IMR-90 (cell line): ENCODE measurements around the gene NCLN. TPM values are rescaled to one million over a fixed set of nuclear protein-coding genes. Genes with fewer than 3 reads are reported as not detected.

Source experiments
- ATAC-seq: fragments of 200-7000 bp; cut with Tn5 transposase; 2 replicates; pipeline ENCODE4 v1.9.1; 2020; ENCODE audit warnings: low read depth, mild to moderate bottlenecking, moderate library complexity
- BruUV-seq: library from RNA; stranded (reverse); fragments of 400-500 nt; replicated peaks from 2 replicates; lab custom pipeline; 2021; lab: Mats Ljungman, UMichigan
- CTCF ChIA-PET: fragments of 300-600 bp; formaldehyde crosslinking; extraction: SDS; loops from one replicate; lab custom pipeline; 2021; ENCODE audit warnings: antibody characterized with exemption; lab: Yijun Ruan, JAX
- POLR2A ChIA-PET: fragments of 300-600 bp; sonication (Branson Sonifier 250); formaldehyde crosslinking; loops from one replicate; lab custom pipeline; 2022; ENCODE audit warnings: antibody characterized with exemption; ENCODE audit not compliant: unreplicated experiment; lab: Charles Lee
- DNase-seq: peaks from one replicate; pipeline ENCODE4 v3.0.0; 2013
- H2AFZ ChIP-seq: replicated peaks from 2 replicates; pipeline ENCODE3; 2013; ENCODE audit warnings: low read length, mild to moderate bottlenecking; ENCODE audit not compliant: poor library complexity
- H2AK5ac ChIP-seq: 2 replicates; pipeline ENCODE4 v1.6.1; 2013; ENCODE audit warnings: low read depth, low read length, inconsistent platforms
- H2AK9ac ChIP-seq: replicated peaks from 2 replicates; pipeline ENCODE3; 2013; ENCODE audit warnings: mild to moderate bottlenecking, low read depth, low read length, moderate library complexity; ENCODE audit not compliant: poor library complexity
- H2BK120ac ChIP-seq: 2 replicates; pipeline ENCODE4 v1.6.1; 2013; ENCODE audit warnings: low read depth, low read length, inconsistent platforms
- H2BK15ac ChIP-seq: 3 replicates; pipeline ENCODE4 v1.6.1; 2013; ENCODE audit warnings: low read depth, low read length, inconsistent platforms
- H2BK20ac ChIP-seq: 2 replicates; pipeline ENCODE4 v1.6.1; 2013; ENCODE audit warnings: low read depth, mild to moderate bottlenecking, inconsistent platforms, low read length, moderate library complexity
- H2BK5ac ChIP-seq: 2 replicates; pipeline ENCODE4 v1.6.1; 2013; ENCODE audit warnings: mild to moderate bottlenecking, low read depth, low read length, inconsistent platforms; ENCODE audit not compliant: poor library complexity, severe bottlenecking
- H3K14ac ChIP-seq: replicated peaks from 2 replicates; pipeline ENCODE4 v1.6.1; 2013; ENCODE audit warnings: low read depth, low read length, inconsistent platforms
- H3K18ac ChIP-seq: 2 replicates; pipeline ENCODE4 v1.6.1; 2013; ENCODE audit warnings: low read depth, low read length, control low read depth
- H3K23ac ChIP-seq: 2 replicates; pipeline ENCODE4 v1.6.1; 2013; ENCODE audit warnings: low read depth, low read length, inconsistent platforms
- H3K27ac ChIP-seq: 2 replicates; pipeline ENCODE4 v1.5.1; 2013; ENCODE audit warnings: mild to moderate bottlenecking, control low read depth, low read length; ENCODE audit not compliant: insufficient read depth
- H3K27me3 ChIP-seq: 2 replicates; pipeline ENCODE4 v1.6.1; 2013; ENCODE audit warnings: low read length; ENCODE audit not compliant: control insufficient read depth, insufficient read depth
- H3K36me3 ChIP-seq: 2 replicates; pipeline ENCODE4 v1.6.1; 2013; ENCODE audit warnings: low read length, mixed read lengths; ENCODE audit not compliant: control insufficient read depth, insufficient read depth
- H3K4ac ChIP-seq: 2 replicates; pipeline ENCODE4 v1.6.1; 2013; ENCODE audit warnings: low read depth, low read length, inconsistent platforms
- H3K4me1 ChIP-seq: 2 replicates; pipeline ENCODE4 v1.6.1; 2013; ENCODE audit warnings: low read length, mixed read lengths; ENCODE audit not compliant: control insufficient read depth, insufficient read depth
- H3K4me2 ChIP-seq: 2 replicates; pipeline ENCODE4 v1.6.1; 2013; ENCODE audit warnings: low read depth, mild to moderate bottlenecking, control low read depth, low read length, moderate library complexity
- H3K4me3 ChIP-seq: 2 replicates; pipeline ENCODE4 v1.5.1; 2013; ENCODE audit warnings: low read depth, mild to moderate bottlenecking, control low read depth, low read length, moderate library complexity; ENCODE audit not compliant: insufficient read depth
- H3K56ac ChIP-seq: 2 replicates; pipeline ENCODE4 v1.6.1; 2013; ENCODE audit warnings: low read length, inconsistent platforms; ENCODE audit not compliant: insufficient read depth; ENCODE audit errors: extremely low read depth
- H3K79me1 ChIP-seq, 2 experiments: 2 replicates each; pipeline ENCODE4 v1.6.1; 2013; ENCODE audit warnings: low read length in 2 of 2, inconsistent platforms in 1 of 2, low read depth in 1 of 2
- H3K9ac ChIP-seq: 2 replicates; pipeline ENCODE4 v1.6.1; 2013; ENCODE audit warnings: low read depth, low read length, control low read depth
- H3K9me1 ChIP-seq: 2 replicates; pipeline ENCODE4 v1.6.1; 2013; ENCODE audit warnings: low read length, inconsistent platforms; ENCODE audit not compliant: insufficient read depth
- H3K9me3 ChIP-seq: 2 replicates; pipeline ENCODE4 v1.6.1; 2013; ENCODE audit warnings: low read length; ENCODE audit not compliant: control insufficient read depth, insufficient read depth
- H4K20me1 ChIP-seq: 2 replicates; pipeline ENCODE4 v1.6.1; 2013; ENCODE audit warnings: low read length, inconsistent platforms; ENCODE audit not compliant: insufficient read depth
- H4K5ac ChIP-seq: 2 replicates; pipeline ENCODE4 v1.6.1; 2013; ENCODE audit warnings: mild to moderate bottlenecking, low read depth, low read length, control low read depth
- H4K8ac ChIP-seq, 2 experiments: 2 replicates each; pipeline ENCODE4 v1.6.1; 2013; ENCODE audit warnings: low read depth in 2 of 2, low read length in 2 of 2, control low read depth in 1 of 2, inconsistent platforms in 1 of 2
- H4K91ac ChIP-seq: 2 replicates; pipeline ENCODE4 v1.6.1; 2013; ENCODE audit warnings: low read depth, low read length, inconsistent platforms; ENCODE audit not compliant: insufficient read depth
- BHLHE40 ChIP-seq: fragments of 150-350 bp; IDR thresholded peaks from 2 replicates; pipeline ENCODE4 v1.6.1; 2016; ENCODE audit warnings: mild to moderate bottlenecking, low read depth, low read length
- CHD1 ChIP-seq: IDR thresholded peaks from 2 replicates; pipeline ENCODE4 v1.6.1; 2012; ENCODE audit warnings: low read depth, low read length, improper control_type of control experiment
- NFE2L2 ChIP-seq: fragments of 150-350 bp; IDR thresholded peaks from 2 replicates; pipeline ENCODE4 v1.6.1; 2016; ENCODE audit warnings: low read depth, mild to moderate bottlenecking, low read length
- RAD21 ChIP-seq: IDR thresholded peaks from 2 replicates; pipeline ENCODE4 v1.6.1; 2012; ENCODE audit warnings: low read length, improper control_type of control experiment
- RFX5 ChIP-seq: IDR thresholded peaks from 2 replicates; pipeline ENCODE4 v1.8.0; 2012; ENCODE audit warnings: low read depth, mild to moderate bottlenecking, low read length, moderate library complexity
- WGBS, 2 experiments: methylation state at CpG; one replicate each; pipeline versions ENCODE4 v1.1.5 to v1.1.7; 2013; ENCODE audit warnings: missing lambda C conversion rate in 2 of 2; ENCODE audit not compliant: insufficient read length in 1 of 2; ENCODE audit errors: extremely low coverage in 2 of 2; 5-methylcytosine and 5-hydroxymethylcytosine counted together
- dilution Hi-C: fragments of 300-500 bp; cut with HindIII; formaldehyde crosslinking; loops from one replicate; pipeline ENCODE4 v1.14.3; 2018; ENCODE audit warnings: low sequenced_read_pairs; ENCODE audit not compliant: unreplicated experiment
- in situ Hi-C: fragments of 300-500 bp; cut with MboI; formaldehyde crosslinking; loops from 3 replicates; pipeline ENCODE4 v1.14.3; 2019; ENCODE audit warnings: low sequenced_read_pairs, inconsistent platforms, mixed read lengths
- intact Hi-C: fragments of 100-400 bp; cut with micrococcal nuclease; formaldehyde crosslinking; loops from 2 replicates; pipeline ENCODE4 v1.10.0; 2022
- polyA plus RNA-seq, 3 experiments: library from polyadenylated mRNA; depleted of rRNA; stranded (reverse); fragments of >200 nt; gene quantifications; 2 replicates each; pipeline ENCODE4 v1.2.3, GENCODE V29; 2012; ENCODE audit warnings: low replicate concordance in 1 of 3
- total RNA-seq: library from RNA; depleted of rRNA; stranded (reverse); fragments of >200 nt; gene quantifications from 2 replicates; pipeline ENCODE4 v1.2.3, GENCODE V29; 2012

The NCLN gene
- total and polyA plus RNA-seq, 2 of the 4 experiments (the other 2 are of a cell fraction) = 32.8 to 90.8 TPM

DNA sequence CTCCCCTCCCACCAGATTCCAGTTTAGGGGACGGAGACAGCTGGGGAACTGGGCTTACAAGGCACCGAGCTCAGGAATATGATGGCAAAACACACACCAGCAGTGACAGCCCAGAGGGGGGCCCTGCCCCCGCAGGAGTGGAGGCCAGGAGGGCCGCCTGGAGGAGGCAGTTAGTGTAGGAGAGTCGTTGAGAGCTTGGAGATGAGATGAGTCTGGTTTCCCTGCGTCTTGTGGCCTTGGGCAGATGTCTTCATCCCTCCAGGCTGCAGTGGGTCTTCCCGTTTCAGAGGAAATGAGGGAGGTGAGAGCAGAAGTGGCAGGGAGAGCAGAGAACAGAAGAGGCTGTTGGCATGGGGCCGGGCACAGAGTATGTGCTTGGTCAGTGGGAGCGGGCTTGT is 43.6 kb downstream of the NCLN start:
- no peak overlapping the region for H2BK5ac ChIP-seq
- no peak overlapping the region for H2AFZ ChIP-seq
- no peak overlapping the region for H4K8ac ChIP-seq
- no peak overlapping the region for H3K4me3 ChIP-seq
- in situ Hi-C loops (no loop called here), intact Hi-C loops (no loop called here), dilution Hi-C loops (no loop called here)
- H4K5ac ChIP-seq = no peak overlapping the region
- no peaks in the 10 kb centered on the region for H3K9me1 ChIP-seq
- H3K36me3 ChIP-seq = no peaks in the 10 kb centered on the region
- H2BK15ac ChIP-seq = no peak overlapping the region
- H3K4me2 ChIP-seq = no peak overlapping the region
- TF ChIP-seq BHLHE40 (no peak), CHD1 (no peak), NFE2L2 (no peak), RAD21 (no peak), RFX5 (no peak)
- BruUV-seq = no TSS peak
- H3K4ac ChIP-seq = no peak overlapping the region
- WGBS, 2 experiments = 50% methylated on average over 5 of the region's 9 CpGs; no CpG with 5 or more reads in 1 of the 2 experiments
- H2BK20ac ChIP-seq = no peak overlapping the region
- no peak overlapping the region for H3K56ac ChIP-seq
- ATAC-seq (no peak), DNase-seq (no peak)
- ChIA-PET POLR2A (no interaction called here), CTCF (no interaction called here)
- no peaks in the 10 kb centered on the region; the same call in 1 of the 2 replicates for H3K9me3 ChIP-seq
- no peak overlapping the region for H2BK120ac ChIP-seq
- H3K18ac ChIP-seq = no peak overlapping the region
- no peaks in the 10 kb centered on the region for H4K20me1 ChIP-seq
- H3K27ac ChIP-seq = no peak overlapping the region
- peaks cover 2% of the 10 kb centered on the region; the same call in 1 of the 2 replicates for H3K4me1 ChIP-seq
- no peaks in the 10 kb centered on the region for H3K79me1 ChIP-seq
- H3K23ac ChIP-seq = no peak overlapping the region
- H2AK9ac ChIP-seq = no peak overlapping the region
- peaks cover 57% of the 10 kb centered on the region for H3K27me3 ChIP-seq
- H3K14ac ChIP-seq = no peak overlapping the region
- no peak overlapping the region for H3K9ac ChIP-seq
- no peak overlapping the region for H2AK5ac ChIP-seq
- H4K91ac ChIP-seq = no peak overlapping the region
